CD4-positive, alpha-beta T cell (primary cell): ENCODE results near the gene PAEP. TPM values are rescaled to one million over a fixed set of nuclear protein-coding genes. Genes with fewer than 3 reads are reported as not detected.

Experiments
- ATAC-seq: fragments of 200-7000 bp; cut with Tn5 transposase; one replicate; pipeline ENCODE4 v1.10.0; 2022; ENCODE audit warnings: mild to moderate bottlenecking; ENCODE audit not compliant: poor library complexity
- CTCF ChIA-PET: fragments of 350-600 bp; sonication (Branson Sonifier 250); formaldehyde crosslinking; loops from one replicate; lab custom pipeline; 2021; ENCODE audit warnings: antibody characterized with exemption, inconsistent platforms; lab: Charles Lee
- POLR2A ChIA-PET: fragments of 350-600 bp; sonication (Branson Sonifier 250); formaldehyde crosslinking; loops from one replicate; lab custom pipeline; 2021; ENCODE audit warnings: antibody characterized with exemption, inconsistent platforms; lab: Charles Lee
- DNase-seq, 14 experiments: peaks; one replicate each; pipeline ENCODE4 v3.0.0-alpha.2; 2013 to 2020; ENCODE audit warnings: mixed read lengths in 2 of 14
- H3K27ac ChIP-seq, 2 donors: one replicate each; pipeline versions ENCODE4 v1.5.1 to v1.7.0; 2013; ENCODE audit warnings: low read length in 2 of 2, low read depth in 1 of 2, mild to moderate bottlenecking in 1 of 2
- H3K27me3 ChIP-seq, 2 experiments: 1 replicate in 1 of 2; 2 replicates in 1 of 2; pipeline versions ENCODE4 v1.6.1 to v1.7.0; 2013; ENCODE audit warnings: low read length in 2 of 2, control low read depth in 1 of 2, mild to moderate bottlenecking in 1 of 2, moderate library complexity in 1 of 2; ENCODE audit not compliant: insufficient read depth in 2 of 2, control insufficient read depth in 1 of 2
- H3K36me3 ChIP-seq: one replicate; pipeline ENCODE4 v1.6.1; 2013; ENCODE audit warnings: low read length, control low read depth; ENCODE audit not compliant: insufficient read depth
- H3K4me1 ChIP-seq: one replicate; pipeline ENCODE4 v1.6.1; 2013; ENCODE audit warnings: low read length, control low read depth; ENCODE audit not compliant: insufficient read depth
- H3K4me3 ChIP-seq: one replicate; pipeline ENCODE4 v1.5.1; 2013; ENCODE audit warnings: mild to moderate bottlenecking, low read length, moderate library complexity
- H3K9me3 ChIP-seq, 2 experiments: 1 replicate in 1 of 2; 2 replicates in 1 of 2; pipeline versions ENCODE4 v1.6.1 to v1.7.0; 2013; ENCODE audit warnings: low read length in 2 of 2, mild to moderate bottlenecking in 2 of 2, control low read depth in 1 of 2, moderate library complexity in 1 of 2; ENCODE audit not compliant: control insufficient read depth in 1 of 2, insufficient read depth in 1 of 2
- H3K27ac Mint-ChIP-seq: one replicate; pipeline ENCODE4 v1.8.0; 2020; ENCODE audit warnings: mixed read lengths
- H3K27me3 Mint-ChIP-seq: one replicate; pipeline ENCODE4 v1.8.0; 2021; ENCODE audit warnings: mixed read lengths
- H3K36me3 Mint-ChIP-seq: one replicate; pipeline ENCODE4 v1.8.0; 2021; ENCODE audit warnings: low read depth, mixed read lengths
- H3K4me1 Mint-ChIP-seq: one replicate; pipeline ENCODE4 v1.8.0; 2021; ENCODE audit warnings: low read depth, mixed read lengths
- H3K4me3 Mint-ChIP-seq: one replicate; pipeline ENCODE4 v1.8.0; 2020; ENCODE audit warnings: mild to moderate bottlenecking, mixed read lengths
- H3K9me3 Mint-ChIP-seq: one replicate; pipeline ENCODE4 v1.8.0; 2020; ENCODE audit warnings: mixed read lengths
- intact Hi-C, 2 experiments: fragments of 100-400 bp; cut with DNase I in 1 of 2; cut with micrococcal nuclease in 1 of 2; formaldehyde crosslinking; loops; one replicate each; pipeline versions ENCODE4 v1.15.1 to v1.9.0; 2023 to 2025; cut with DNase I, micrococcal nuclease
- total RNA-seq, 174 experiments: library from RNA in 2 of 174; stranded (reverse) in 2 of 174; gene quantifications; one replicate each; pipeline ENCODE4 v1.2.3 and lab custom pipeline; 2021 to 2026
- TF ChIP-seq, protein P1 (sequence below): fragments of 200-600 bp; IDR thresholded peaks from one replicate; pipeline ENCODE4 v1.8.0; 2022; ENCODE audit warnings: antibody characterized with exemption, mild to moderate bottlenecking

Gene PAEP
- total RNA-seq, 2 experiments from 2014 or later: not detected

GRCh38 chr9:135550344-135550918 lies 11.1 kb upstream of the PAEP start:
- Mint-ChIP-seq H3K27ac (no peak overlapping the region), H3K36me3 (no peaks in the 10 kb centered on the region), H3K4me1 (no peaks in the 10 kb centered on the region), H3K27me3 (peaks cover 5% of the 10 kb centered on the region), H3K4me3 (no peak overlapping the region), H3K9me3 (no peaks in the 10 kb centered on the region)
- Histone ChIP-seq H3K4me3 (no peak overlapping the region), H3K4me1 (no peaks in the 10 kb centered on the region), H3K27ac (no peak overlapping the region), H3K9me3 (peaks cover 0 to 9% of the 10 kb centered on the region in 2 experiments), H3K36me3 (no peaks in the 10 kb centered on the region), H3K27me3 (no peaks in the 10 kb centered on the region)
- ATAC-seq (no peak), DNase-seq (no peak)
- ChIA-PET POLR2A (no interaction called here), CTCF (no interaction called here)
- TF ChIP-seq, protein P1, sequence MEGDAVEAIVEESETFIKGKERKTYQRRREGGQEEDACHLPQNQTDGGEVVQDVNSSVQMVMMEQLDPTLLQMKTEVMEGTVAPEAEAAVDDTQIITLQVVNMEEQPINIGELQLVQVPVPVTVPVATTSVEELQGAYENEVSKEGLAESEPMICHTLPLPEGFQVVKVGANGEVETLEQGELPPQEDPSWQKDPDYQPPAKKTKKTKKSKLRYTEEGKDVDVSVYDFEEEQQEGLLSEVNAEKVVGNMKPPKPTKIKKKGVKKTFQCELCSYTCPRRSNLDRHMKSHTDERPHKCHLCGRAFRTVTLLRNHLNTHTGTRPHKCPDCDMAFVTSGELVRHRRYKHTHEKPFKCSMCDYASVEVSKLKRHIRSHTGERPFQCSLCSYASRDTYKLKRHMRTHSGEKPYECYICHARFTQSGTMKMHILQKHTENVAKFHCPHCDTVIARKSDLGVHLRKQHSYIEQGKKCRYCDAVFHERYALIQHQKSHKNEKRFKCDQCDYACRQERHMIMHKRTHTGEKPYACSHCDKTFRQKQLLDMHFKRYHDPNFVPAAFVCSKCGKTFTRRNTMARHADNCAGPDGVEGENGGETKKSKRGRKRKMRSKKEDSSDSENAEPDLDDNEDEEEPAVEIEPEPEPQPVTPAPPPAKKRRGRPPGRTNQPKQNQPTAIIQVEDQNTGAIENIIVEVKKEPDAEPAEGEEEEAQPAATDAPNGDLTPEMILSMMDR: no peak
- intact Hi-C loops: no loop called here

DNA sequence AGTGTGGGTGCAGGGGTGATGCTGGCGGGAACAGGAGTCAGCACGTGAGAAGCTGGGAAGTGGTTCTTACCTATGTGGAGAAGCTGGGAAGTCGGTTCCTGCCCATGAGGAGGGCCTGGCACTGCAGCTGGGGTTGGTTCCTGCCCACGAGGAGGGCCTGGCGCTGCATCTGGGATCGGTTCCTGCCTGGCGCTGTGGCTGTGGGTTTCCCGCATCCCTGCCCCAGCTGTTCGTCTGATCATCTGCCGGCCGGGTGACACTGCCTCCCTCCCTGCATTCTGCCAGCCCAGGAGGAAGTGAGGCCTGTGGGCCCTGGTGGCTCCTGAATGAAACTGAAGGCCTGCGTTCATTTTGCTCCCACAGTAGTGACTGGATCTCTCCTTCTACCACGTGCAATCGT lies 10.5 kb upstream of the PAEP start:
- Mint-ChIP-seq H3K9me3 (no peaks in the 10 kb centered on the region), H3K27ac (no peak overlapping the region), H3K36me3 (no peaks in the 10 kb centered on the region), H3K4me1 (no peaks in the 10 kb centered on the region), H3K4me3 (no peak overlapping the region), H3K27me3 (peaks cover 5% of the 10 kb centered on the region)
- intact Hi-C loops: no loop called here
- Histone ChIP-seq H3K4me3 (no peak overlapping the region), H3K9me3 (peaks cover 0 to 10% of the 10 kb centered on the region in 2 experiments), H3K27me3 (no peaks in the 10 kb centered on the region), H3K4me1 (no peaks in the 10 kb centered on the region), H3K27ac (no peak overlapping the region), H3K36me3 (no peaks in the 10 kb centered on the region)
- TF ChIP-seq, protein P1: no peak
- ChIA-PET POLR2A (no interaction called here), CTCF (no interaction called here)
- no peak for ATAC-seq
- peak in 1 of 14 experiments; percentile 6 for DNase-seq

DNA sequence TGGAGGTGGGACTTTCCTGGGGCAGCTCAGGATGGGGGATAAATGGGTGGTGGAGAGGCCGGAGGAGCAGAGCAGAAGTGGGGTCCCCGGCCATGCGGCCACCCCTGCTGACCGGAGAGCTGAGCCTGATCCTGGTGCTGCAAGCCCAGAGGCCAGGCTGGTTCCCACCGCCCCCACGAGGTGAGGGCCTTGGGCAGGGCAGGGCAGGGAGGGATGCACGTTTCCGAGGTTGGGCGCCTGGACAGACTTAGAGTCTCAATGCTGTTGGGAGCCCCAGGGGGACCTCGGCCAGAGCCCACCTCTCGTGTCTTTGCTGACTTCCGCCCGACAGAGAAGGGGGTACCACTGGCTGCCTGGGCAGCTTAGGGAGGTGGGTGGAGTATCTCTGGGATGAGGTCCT lies 10.1 kb upstream of the PAEP start:
- ChIA-PET POLR2A (no interaction called here), CTCF (no interaction called here)
- H3K4me3 ChIP-seq: no peak overlapping the region
- no peaks in the 10 kb centered on the region for H3K4me1 Mint-ChIP-seq
- TF ChIP-seq, protein P1: no peak
- H3K36me3 Mint-ChIP-seq: no peaks in the 10 kb centered on the region
- no peak overlapping the region for H3K27ac ChIP-seq
- DNase-seq: no peak
- intact Hi-C loops: no loop called here
- H3K9me3 Mint-ChIP-seq: no peaks in the 10 kb centered on the region
- H3K27ac Mint-ChIP-seq: no peak overlapping the region
- H3K36me3 ChIP-seq: no peaks in the 10 kb centered on the region
- peaks cover 0 to 10% of the 10 kb centered on the region in 2 experiments for H3K9me3 ChIP-seq
- H3K27me3 Mint-ChIP-seq: peaks cover 5% of the 10 kb centered on the region
- ATAC-seq: no peak
- no peak overlapping the region for H3K4me3 Mint-ChIP-seq
- H3K4me1 ChIP-seq: no peaks in the 10 kb centered on the region
- H3K27me3 ChIP-seq: no peaks in the 10 kb centered on the region
